Posterior cingulate gyrus (tissue), 11 donors: ENCODE data around the gene CNTN1.
A peak's percentile ranks its signal among the peaks of the same experiment; 100 is the strongest.

Source experiments
- DNase-seq, 10 donors: peaks; one replicate each; pipeline versions ENCODE4 v3.0.0 to v3.0.0-alpha.2; 2020 to 2021; ENCODE audit warnings: mixed read lengths in 3 of 10
- intact Hi-C: fragments of 100-400 bp; cut with DNase I; formaldehyde crosslinking; loops from one replicate; pipeline ENCODE4 v1.15.1; 2023

Gene CNTN1

GRCh38 chr12:40947797-40948196 is 255.6 kb downstream of the CNTN1 start:
- no peak for DNase-seq
- intact Hi-C loops = no loop called here

GRCh38 chr12:40953076-40953475 is 260.8 kb downstream of the CNTN1 start:
- intact Hi-C loops = loop anchor here (10.0 kb wide), 1 partner anchor 1072 kb away; no protein-coding TSS in a partner anchor
- DNase-seq = no peak

GRCh38 chr12:40957417-40957816 is 265.2 kb downstream of the CNTN1 start:
- intact Hi-C loops = loop anchor here (10.0 kb wide), 1 partner anchor 1067 kb away; no protein-coding TSS in a partner anchor
- DNase-seq = no peak

- no peak for DNase-seq
Observed at GRCh38 chr12:40959041-40959440, 266.8 kb downstream of the CNTN1 start.

GRCh38 chr12:40963751-40964150 is 271.5 kb downstream of the CNTN1 start:
- DNase-seq = no peak
- intact Hi-C loops = no loop called here

More at GRCh38 chr12:40959041-40959440, 266.8 kb downstream of the CNTN1 start:
- intact Hi-C loops = loop anchor here (10.0 kb wide), 1 partner anchor 1066 kb away; no protein-coding TSS in a partner anchor

GRCh38 chr12:40969796-40970195 is 277.6 kb downstream of the CNTN1 start:
- intact Hi-C loops = no loop called here
- no peak for DNase-seq

GRCh38 chr12:40970320-40970907 is 278.2 kb downstream of the CNTN1 start:
- intact Hi-C loops = no loop called here
- no peak for DNase-seq

GRCh38 chr12:40971911-40972310 is 279.7 kb downstream of the CNTN1 start:
- intact Hi-C loops = no loop called here
- DNase-seq = no peak

- DNase-seq = no peak
- intact Hi-C loops = no loop called here
Observed at GRCh38 chr12:40976546-40976945, 284.3 kb downstream of the CNTN1 start.

- no peak for DNase-seq
- intact Hi-C loops = no loop called here
Observed at GRCh38 chr12:40980427-40980961, 288.3 kb downstream of the CNTN1 start.

GRCh38 chr12:40986001-40986400 is 293.8 kb downstream of the CNTN1 start:
- no peak for DNase-seq
- intact Hi-C loops = no loop called here

GRCh38 chr12:40988355-40988754 is 296.1 kb downstream of the CNTN1 start:
- DNase-seq = no peak
- intact Hi-C loops = no loop called here

GRCh38 chr12:40988824-40989223 is 296.6 kb downstream of the CNTN1 start:
- DNase-seq = no peak
- intact Hi-C loops = no loop called here

- intact Hi-C loops = no loop called here
- DNase-seq = no peak
Observed at GRCh38 chr12:40989785-40990184, 297.5 kb downstream of the CNTN1 start.

GRCh38 chr12:40992158-40992557 is 299.9 kb downstream of the CNTN1 start:
- intact Hi-C loops = no loop called here
- DNase-seq = no peak

GRCh38 chr12:40992674-40993073 is 300.4 kb downstream of the CNTN1 start:
- intact Hi-C loops = no loop called here
- no peak for DNase-seq

- intact Hi-C loops = no loop called here
- DNase-seq = no peak
Observed at GRCh38 chr12:40993158-40993557, 300.9 kb downstream of the CNTN1 start.

- peak in 1 of 10 donors; percentile 40 for DNase-seq
- intact Hi-C loops = no loop called here
Observed at GRCh38 chr12:40996091-40996490, 303.9 kb downstream of the CNTN1 start.

GRCh38 chr12:40999210-40999609 is 307.0 kb downstream of the CNTN1 start:
- intact Hi-C loops = no loop called here
- DNase-seq = no peak

- no peak for DNase-seq
- intact Hi-C loops = no loop called here
Observed at GRCh38 chr12:41008472-41008871, 316.2 kb downstream of the CNTN1 start.

GRCh38 chr12:41011939-41012338 is 319.7 kb downstream of the CNTN1 start:
- DNase-seq = no peak
- intact Hi-C loops = no loop called here

GRCh38 chr12:41013881-41014642 is 321.8 kb downstream of the CNTN1 start:
- no peak for DNase-seq
- intact Hi-C loops = no loop called here
